Colonic mucosa (tissue), 4 donors: Measurements from ENCODE around the gene ASCC1. TPM values are rescaled to one million over a fixed set of nuclear protein-coding genes. Genes with fewer than 3 reads are reported as not detected.

ENCODE experiments used
- DNase-seq: peaks from one replicate; pipeline ENCODE4 v3.0.0-alpha.2; 2020
- H3K27ac ChIP-seq: fragments of 200-600 bp; one replicate; pipeline ENCODE4 v1.8.0; 2021
- H3K27me3 ChIP-seq: fragments of 200-600 bp; one replicate; pipeline ENCODE4 v1.8.0; 2021
- H3K36me3 ChIP-seq: fragments of 200-600 bp; one replicate; pipeline ENCODE4 v1.8.0; 2021
- H3K4me1 ChIP-seq: fragments of 200-600 bp; one replicate; pipeline ENCODE4 v1.8.0; 2021; ENCODE audit warnings: mild to moderate bottlenecking
- H3K4me3 ChIP-seq: fragments of 200-600 bp; one replicate; pipeline ENCODE4 v1.8.0; 2021
- H3K9ac ChIP-seq, 2 donors: one replicate each; pipeline ENCODE4 v1.7.0; 2013; ENCODE audit warnings: control low read depth in 2 of 2, low read depth in 2 of 2, low read length in 2 of 2
- H3K9me3 ChIP-seq: fragments of 200-600 bp; one replicate; pipeline ENCODE4 v1.8.0; 2021
- CTCF ChIP-seq: fragments of 200-600 bp; IDR thresholded peaks from one replicate; pipeline ENCODE4 v1.8.0; 2022; ENCODE audit warnings: antibody characterized with exemption, mild to moderate bottlenecking
- intact Hi-C: fragments of 100-400 bp; cut with DNase I; formaldehyde crosslinking; loops from one replicate; pipeline ENCODE4 v1.14.1; 2022
- total RNA-seq, 2 donors: library from RNA; stranded (reverse); fragmentation: NEBNext Ultra II Directional in 1 of 2; extraction: Animal tissue kit (Norgen Biotek cat#: 25700) in 1 of 2; gene quantifications; one replicate each; pipeline ENCODE4 v1.2.1, GENCODE V29; 2021
- donor health status: healthy.
- donor health status: DM: no; HTN: no; CAD: no.
- donor health status: DM: no; HTN: no; CAD: no.

Gene ASCC1
- total RNA-seq, 2 donors from 2014 or later: 16.2 to 19.2 TPM

- Histone ChIP-seq H3K36me3 (no peaks in the 10 kb centered on the region), H3K4me3 (no peak overlapping the region), H3K9me3 (no peaks in the 10 kb centered on the region), H3K27me3 (no peaks in the 10 kb centered on the region), H3K4me1 (peaks cover 10% of the 10 kb centered on the region), H3K27ac (no peak overlapping the region), H3K9ac (no peak overlapping the region)
- intact Hi-C loops: no loop called here
- DNase-seq: no peak
- no peak for TF ChIP-seq CTCF
Measured at GRCh38 chr10:72094574-72094973, 121.5 kb downstream of the ASCC1 start.

DNA sequence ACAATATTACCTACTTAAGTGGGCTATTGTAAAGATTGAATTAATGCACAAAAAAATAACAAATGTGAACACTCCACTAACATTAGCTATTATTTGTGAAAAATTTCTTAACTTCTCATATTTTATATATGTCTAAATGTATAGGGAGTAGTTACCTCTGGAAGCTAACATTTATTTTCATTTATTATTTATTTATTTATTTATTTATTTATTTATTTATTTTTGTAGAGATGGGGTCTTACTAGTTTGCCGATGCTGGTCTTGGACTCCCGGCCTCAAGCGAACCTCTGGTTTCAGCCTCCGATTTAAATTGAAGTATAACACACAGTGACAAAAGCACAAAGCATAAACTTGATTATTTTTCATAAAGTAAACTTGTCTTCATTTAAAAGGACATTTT lies 122.6 kb downstream of the ASCC1 start:
- intact Hi-C loops: no loop called here
- Histone ChIP-seq H3K27me3 (peaks cover 6% of the 10 kb centered on the region), H3K4me1 (peaks cover 5% of the 10 kb centered on the region), H3K4me3 (no peak overlapping the region), H3K36me3 (no peaks in the 10 kb centered on the region), H3K9ac (no peak overlapping the region), H3K9me3 (no peaks in the 10 kb centered on the region), H3K27ac (no peak overlapping the region)
- no peak for TF ChIP-seq CTCF
- DNase-seq: no peak

DNA sequence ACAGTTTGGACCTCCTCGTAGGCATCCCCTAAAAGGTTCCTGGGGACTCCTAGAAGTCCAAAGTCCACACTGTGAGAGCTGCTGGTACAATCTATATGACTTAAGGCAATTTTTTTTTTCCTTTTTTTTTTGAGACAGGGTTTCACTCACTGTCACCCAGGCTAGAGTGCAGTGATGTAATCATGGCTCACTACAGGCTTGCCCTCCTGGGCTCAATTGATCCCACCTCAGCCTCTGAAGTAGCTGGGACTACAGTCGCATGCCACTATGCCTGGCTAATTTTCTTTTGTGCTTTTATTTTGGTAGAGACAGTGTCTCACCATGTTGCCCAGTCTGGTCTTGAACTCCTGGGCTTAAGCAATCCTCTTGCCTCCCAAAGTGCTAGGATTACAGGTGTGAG lies 123.1 kb downstream of the ASCC1 start:
- TF ChIP-seq CTCF: no peak
- peaks cover 5% of the 10 kb centered on the region for H3K4me1 ChIP-seq
- DNase-seq: no peak
- H3K27ac ChIP-seq: no peak overlapping the region
- no peak overlapping the region for H3K4me3 ChIP-seq
- intact Hi-C loops: no loop called here
- no peak overlapping the region for H3K9ac ChIP-seq
- H3K27me3 ChIP-seq: peaks cover 10% of the 10 kb centered on the region
- H3K36me3 ChIP-seq: no peaks in the 10 kb centered on the region
- H3K9me3 ChIP-seq: no peaks in the 10 kb centered on the region

DNA sequence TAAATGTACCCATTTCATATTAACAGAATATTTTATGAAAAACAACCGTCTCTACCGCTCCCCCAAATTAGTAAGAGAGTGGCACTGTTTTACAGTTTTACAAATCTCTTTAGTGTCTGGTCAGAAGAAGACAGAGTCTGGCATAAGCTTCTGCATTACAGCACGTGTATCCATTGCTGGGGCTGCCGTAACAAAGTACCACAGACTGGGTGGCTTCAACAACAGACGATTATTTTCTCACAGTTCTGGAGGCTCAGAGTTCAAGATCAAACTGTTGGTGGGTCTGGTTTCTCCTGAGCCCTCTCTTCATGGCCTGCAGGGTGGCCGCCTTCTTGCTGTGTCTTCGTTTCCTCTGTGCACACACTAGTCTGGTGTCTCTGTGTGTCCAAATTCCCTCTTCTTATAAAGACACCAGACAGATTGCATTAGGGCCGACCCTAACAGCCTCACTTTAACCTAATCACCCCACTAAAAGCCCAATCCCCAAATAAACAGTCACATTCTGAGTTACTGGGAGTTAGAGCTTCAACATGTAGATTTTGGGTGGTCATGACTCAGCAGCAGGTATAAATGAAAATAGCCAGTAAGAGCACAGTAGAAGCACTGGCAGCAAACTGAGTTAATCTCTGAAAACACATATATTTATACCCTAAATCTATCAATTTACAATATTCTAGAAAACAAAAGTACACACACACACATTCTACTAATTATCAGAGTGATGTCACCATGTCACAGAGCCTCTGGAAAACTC lies 123.7 kb downstream of the ASCC1 start:
- no peak overlapping the region for H3K9ac ChIP-seq
- H3K4me1 ChIP-seq: peaks cover 8% of the 10 kb centered on the region
- no peak overlapping the region for H3K4me3 ChIP-seq
- no peak overlapping the region for H3K27ac ChIP-seq
- no peak for TF ChIP-seq CTCF
- intact Hi-C loops: no loop called here
- no peak for DNase-seq
- H3K36me3 ChIP-seq: no peaks in the 10 kb centered on the region
- H3K27me3 ChIP-seq: peaks cover 17% of the 10 kb centered on the region
- H3K9me3 ChIP-seq: no peaks in the 10 kb centered on the region

GRCh38 chr10:72090326-72090725 lies 125.8 kb downstream of the ASCC1 start:
- no peak for DNase-seq
- no peak overlapping the region for H3K9ac ChIP-seq
- H3K27ac ChIP-seq: no peak overlapping the region
- H3K36me3 ChIP-seq: no peaks in the 10 kb centered on the region
- intact Hi-C loops: no loop called here
- peaks cover 8% of the 10 kb centered on the region for H3K4me1 ChIP-seq
- no peak for TF ChIP-seq CTCF
- peaks cover 23% of the 10 kb centered on the region for H3K27me3 ChIP-seq
- H3K9me3 ChIP-seq: no peaks in the 10 kb centered on the region
- no peak overlapping the region for H3K4me3 ChIP-seq
